HepG2 (cell line): ENCODE results near the gene VAC14. TPM values are rescaled to one million over a fixed set of nuclear protein-coding genes. Genes with fewer than 3 reads are reported as not detected.

Experiments
- ETV6 ChIP-seq: sonication (generic); formaldehyde crosslinking; conservative IDR thresholded peaks from 2 replicates; pipeline ENCODE4 v1.4.0; 2020; ENCODE audit warnings: missing genetic modification reagents
- FOXP1 ChIP-seq, 2 experiments: fragments of 450-650 bp in 1 of 2; IDR thresholded peaks; 2 replicates each; pipeline ENCODE4 v1.6.1; 2017 to 2018; ENCODE audit warnings: antibody characterized with exemption in 1 of 2
- IRF2 ChIP-seq: IDR thresholded peaks from 2 replicates; pipeline ENCODE4 v1.6.1; 2018; ENCODE audit warnings: missing genetic modification reagents, missing compliant biosample characterization
- KDM1A ChIP-seq: IDR thresholded peaks from 2 replicates; pipeline ENCODE4 v1.6.1; 2016; ENCODE audit warnings: missing compliant biosample characterization
- MED13 ChIP-seq: sonication (generic); formaldehyde crosslinking; IDR thresholded peaks from 2 replicates; pipeline ENCODE4 v1.5.0; 2020; ENCODE audit warnings: missing genetic modification reagents
- MXI1 ChIP-seq: IDR thresholded peaks from 3 replicates; pipeline ENCODE4 v1.6.1; 2012; ENCODE audit warnings: low read depth, low read length, inconsistent platforms, borderline replicate concordance
- PHF20 ChIP-seq: sonication (generic); formaldehyde crosslinking; IDR thresholded peaks from 2 replicates; pipeline ENCODE4 v1.5.0; 2020; ENCODE audit warnings: mild to moderate bottlenecking, missing genetic modification reagents
- SAP130 ChIP-seq: IDR thresholded peaks from 2 replicates; pipeline ENCODE4 v1.6.1; 2016; ENCODE audit warnings: low read depth
- ZMYM2 ChIP-seq: sonication (generic); formaldehyde crosslinking; IDR thresholded peaks from 2 replicates; pipeline ENCODE4 v1.8.0; 2022; ENCODE audit warnings: mild to moderate bottlenecking, missing genetic modification reagents
- ZNF30 ChIP-seq: sonication (generic); formaldehyde crosslinking; IDR thresholded peaks from 2 replicates; pipeline ENCODE4 v1.5.0; 2020; ENCODE audit warnings: mild to moderate bottlenecking, missing genetic modification reagents
- ZNF460 ChIP-seq: sonication (generic); formaldehyde crosslinking; IDR thresholded peaks from 2 replicates; pipeline ENCODE4 v1.5.1; 2020; ENCODE audit warnings: missing genetic modification reagents, mild to moderate bottlenecking, borderline replicate concordance
- ZNF546 ChIP-seq: sonication (generic); formaldehyde crosslinking; conservative IDR thresholded peaks from 2 replicates; pipeline ENCODE4 v1.8.1; 2023; ENCODE audit warnings: mild to moderate bottlenecking, missing genetic modification reagents
- ZNF556 ChIP-seq: sonication (generic); formaldehyde crosslinking; IDR thresholded peaks from 2 replicates; pipeline ENCODE4 v1.4.0; 2020; ENCODE audit warnings: mild to moderate bottlenecking, missing genetic modification reagents, borderline replicate concordance
- ZNF569 ChIP-seq: sonication (generic); formaldehyde crosslinking; IDR thresholded peaks from 2 replicates; pipeline ENCODE4 v1.5.0; 2020; ENCODE audit warnings: mild to moderate bottlenecking, missing genetic modification reagents, moderate library complexity, borderline replicate concordance
- ZNF749 ChIP-seq: sonication (generic); formaldehyde crosslinking; IDR thresholded peaks from 2 replicates; pipeline ENCODE4 v1.8.0; 2022; ENCODE audit warnings: mild to moderate bottlenecking, missing genetic modification reagents, moderate library complexity, borderline replicate concordance
- ZNF780A ChIP-seq: sonication (generic); formaldehyde crosslinking; IDR thresholded peaks from 2 replicates; pipeline ENCODE4 v1.8.0; 2022; ENCODE audit warnings: mild to moderate bottlenecking, missing genetic modification reagents, moderate library complexity
- ZNF782 ChIP-seq: sonication (generic); formaldehyde crosslinking; IDR thresholded peaks from 2 replicates; pipeline ENCODE4 v1.4.0; 2020; ENCODE audit warnings: missing genetic modification reagents, mild to moderate bottlenecking, borderline replicate concordance
- polyA plus RNA-seq, 8 experiments: library from polyadenylated mRNA; depleted of rRNA in 3 of 8; stranded (reverse) in 7 of 8; unstranded in 1 of 8; fragments of >200 nt; fragmentation: Illumina TruSeq in 4 of 8; extraction: Trizol in 4 of 8; gene quantifications; 2 replicates each; pipeline versions ENCODE4 v1.2.1 to v1.2.3, GENCODE V29; 2011 to 2016; ENCODE audit warnings: low read depth in 4 of 8, missing spikeins in 1 of 8, mixed read lengths in 1 of 8; ENCODE audit not compliant: insufficient read depth in 1 of 8
- total RNA-seq, 5 experiments: library from RNA; depleted of rRNA; stranded (reverse); fragments of >200 nt; fragmentation: Illumina TruSeq; extraction: Trizol; gene quantifications; 2 replicates each; pipeline ENCODE4 v1.2.3, GENCODE V29; 2016; ENCODE audit warnings: low read depth in 1 of 5
- TF ChIP-seq, protein P1 (sequence below): sonication (generic); formaldehyde crosslinking; IDR thresholded peaks from 2 replicates; pipeline ENCODE4 v1.4.0; 2020; ENCODE audit warnings: missing genetic modification reagents, borderline replicate concordance
- TF ChIP-seq, protein P2 (sequence below): sonication (generic); formaldehyde crosslinking; IDR thresholded peaks from 2 replicates; pipeline ENCODE4 v1.5.0; 2020; ENCODE audit warnings: missing genetic modification reagents, mild to moderate bottlenecking, borderline replicate concordance

The VAC14 gene
- total and polyA plus RNA-seq, 2 of the 13 experiments (the other 11 are each of a cell fraction or from before 2014, with no cell fraction given), result 23.5 to 24.6 TPM

DNA sequence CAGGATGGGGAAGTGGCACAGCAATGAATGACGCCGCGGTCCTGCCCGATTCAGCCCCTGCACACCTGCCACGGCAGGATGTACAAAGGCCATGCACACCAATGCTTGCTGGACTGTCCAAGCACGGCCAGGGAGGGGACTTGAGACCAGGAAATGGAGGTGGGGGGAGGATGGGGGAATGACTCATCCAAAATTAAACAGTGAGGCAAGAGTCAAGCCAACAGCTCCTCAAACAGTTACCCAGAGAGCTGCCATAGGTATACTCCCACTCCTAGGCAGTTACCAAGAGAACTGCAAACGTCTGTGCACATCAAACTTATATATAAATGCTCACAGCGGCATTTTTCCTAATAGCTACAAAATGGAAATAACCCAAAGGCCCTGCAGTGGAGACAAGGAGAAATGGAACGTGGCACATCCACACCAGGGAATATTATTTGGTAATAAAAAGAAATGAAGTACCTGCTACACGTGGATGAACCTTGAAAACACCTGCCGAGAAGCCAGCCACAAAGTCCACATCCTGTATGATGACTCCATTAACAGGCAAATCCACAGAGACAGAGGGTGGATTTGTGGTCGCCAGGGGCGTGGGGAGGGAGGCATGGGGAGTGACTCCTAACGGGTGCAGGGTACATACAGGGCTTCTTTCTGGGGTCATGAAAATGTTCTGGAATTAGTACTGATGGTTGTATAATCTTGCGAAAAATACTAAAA, 54.1 kb downstream of the VAC14 start (continued):
- TF ChIP-seq, protein P1, sequence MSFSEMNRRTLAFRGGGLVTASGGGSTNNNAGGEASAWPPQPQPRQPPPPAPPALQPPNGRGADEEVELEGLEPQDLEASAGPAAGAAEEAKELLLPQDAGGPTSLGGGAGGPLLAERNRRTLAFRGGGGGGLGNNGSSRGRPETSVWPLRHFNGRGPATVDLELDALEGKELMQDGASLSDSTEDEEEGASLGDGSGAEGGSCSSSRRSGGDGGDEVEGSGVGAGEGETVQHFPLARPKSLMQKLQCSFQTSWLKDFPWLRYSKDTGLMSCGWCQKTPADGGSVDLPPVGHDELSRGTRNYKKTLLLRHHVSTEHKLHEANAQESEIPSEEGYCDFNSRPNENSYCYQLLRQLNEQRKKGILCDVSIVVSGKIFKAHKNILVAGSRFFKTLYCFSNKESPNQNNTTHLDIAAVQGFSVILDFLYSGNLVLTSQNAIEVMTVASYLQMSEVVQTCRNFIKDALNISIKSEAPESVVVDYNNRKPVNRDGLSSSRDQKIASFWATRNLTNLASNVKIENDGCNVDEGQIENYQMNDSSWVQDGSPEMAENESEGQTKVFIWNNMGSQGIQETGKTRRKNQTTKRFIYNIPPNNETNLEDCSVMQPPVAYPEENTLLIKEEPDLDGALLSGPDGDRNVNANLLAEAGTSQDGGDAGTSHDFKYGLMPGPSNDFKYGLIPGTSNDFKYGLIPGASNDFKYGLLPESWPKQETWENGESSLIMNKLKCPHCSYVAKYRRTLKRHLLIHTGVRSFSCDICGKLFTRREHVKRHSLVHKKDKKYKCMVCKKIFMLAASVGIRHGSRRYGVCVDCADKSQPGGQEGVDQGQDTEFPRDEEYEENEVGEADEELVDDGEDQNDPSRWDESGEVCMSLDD, result no peak
- TF ChIP-seq ZMYM2 (CRISPR knock-in tag) (peak; percentile 84), ZNF782 (CRISPR knock-in tag) (no peak), ZNF546 (CRISPR knock-in tag) (peak; percentile 82; the same call in 1 of the 2 replicates), KDM1A (CRISPR knock-in tag) (peak; percentile 77; the same call in 1 of the 2 replicates), ZNF30 (CRISPR knock-in tag) (no peak), ZNF460 (CRISPR knock-in tag) (no peak), IRF2 (CRISPR knock-in tag) (peak; percentile 66; the same call in 1 of the 2 replicates), ZNF780A (CRISPR knock-in tag) (peak; percentile 97), FOXP1 (IDR thresholded peaks at IDR 0.05) (no peak), FOXP1 (CRISPR knock-in tag; IDR thresholded peaks at IDR 0.05) (peak; percentile 68; the same call in 1 of the 2 replicates), MED13 (CRISPR knock-in tag) (peak; percentile 92), ZNF749 (CRISPR knock-in tag) (no peak), ZNF556 (CRISPR knock-in tag) (peak; percentile 94; the same call in 1 of the 2 replicates), ZNF569 (CRISPR knock-in tag) (no peak), MXI1 (peak; percentile 90; the same call in 2 of the 3 replicates), PHF20 (CRISPR knock-in tag) (peak; percentile 53; the same call in 1 of the 2 replicates), ETV6 (no peak; the same call in 1 of the 2 replicates), SAP130 (CRISPR knock-in tag) (peak; percentile 89)
- TF ChIP-seq, protein P2, sequence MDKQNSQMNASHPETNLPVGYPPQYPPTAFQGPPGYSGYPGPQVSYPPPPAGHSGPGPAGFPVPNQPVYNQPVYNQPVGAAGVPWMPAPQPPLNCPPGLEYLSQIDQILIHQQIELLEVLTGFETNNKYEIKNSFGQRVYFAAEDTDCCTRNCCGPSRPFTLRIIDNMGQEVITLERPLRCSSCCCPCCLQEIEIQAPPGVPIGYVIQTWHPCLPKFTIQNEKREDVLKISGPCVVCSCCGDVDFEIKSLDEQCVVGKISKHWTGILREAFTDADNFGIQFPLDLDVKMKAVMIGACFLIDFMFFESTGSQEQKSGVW (CRISPR knock-in tag), result no peak
